Upper lobe of left lung (tissue), 6 donors: ENCODE measurements around the gene VGLL3. TPM values are rescaled to one million over a fixed set of nuclear protein-coding genes. Genes with fewer than 3 reads are reported as not detected.

Experiments used
- ATAC-seq, 2 donors: fragments of 200-7000 bp; cut with Tn5 transposase; one replicate each; pipeline ENCODE4 v1.9.1; 2022; ENCODE audit warnings: mild to moderate bottlenecking in 2 of 2, moderate library complexity in 2 of 2; ENCODE audit not compliant: low FRiP score in 2 of 2
- DNase-seq, 2 donors: peaks; one replicate each; pipeline ENCODE4 v3.0.0-alpha.2; 2019 to 2020
- H3K27ac ChIP-seq, 4 donors: fragments of 200-600 bp; sonication (generic); one replicate each; pipeline ENCODE4 v1.5.1; 2016 to 2019
- H3K27me3 ChIP-seq, 4 donors: fragments of 200-600 bp; sonication (generic); one replicate each; pipeline ENCODE4 v1.5.1; 2017 to 2019
- H3K36me3 ChIP-seq, 4 donors: fragments of 200-600 bp; sonication (generic); one replicate each; pipeline ENCODE4 v1.5.1; 2016 to 2019
- H3K4me1 ChIP-seq, 4 donors: fragments of 200-600 bp; sonication (generic); one replicate each; pipeline ENCODE4 v1.5.1; 2018 to 2019
- H3K4me3 ChIP-seq, 4 donors: fragments of 200-600 bp; sonication (generic); one replicate each; pipeline ENCODE4 v1.5.1; 2017 to 2019; ENCODE audit warnings: mild to moderate bottlenecking in 2 of 4, moderate library complexity in 1 of 4
- H3K9me3 ChIP-seq, 4 donors: fragments of 200-600 bp; sonication (generic); one replicate each; pipeline ENCODE4 v1.5.1; 2018 to 2019
- EP300 ChIP-seq, 4 donors: sonication (generic); formaldehyde crosslinking; IDR thresholded peaks; one replicate each; pipeline ENCODE4 v1.5.1; 2017; ENCODE audit warnings: antibody characterized with exemption in 4 of 4, control low read depth in 2 of 4
- POLR2A ChIP-seq, 4 donors: fragments of 450-650 bp; IDR thresholded peaks; one replicate each; pipeline ENCODE4 v1.5.1; 2016 to 2017; ENCODE audit warnings: antibody characterized with exemption in 4 of 4, mild to moderate bottlenecking in 2 of 4
- POLR2AphosphoS5 ChIP-seq, 2 donors: sonication (generic); formaldehyde crosslinking; IDR thresholded peaks; one replicate each; pipeline ENCODE4 v1.5.1; 2017; ENCODE audit warnings: antibody characterized with exemption in 2 of 2
- WGBS, 2 donors: methylation state at CpG; one replicate each; pipeline ENCODE4 v1.1.5; 2017 to 2018; 5-methylcytosine and 5-hydroxymethylcytosine counted together
- total RNA-seq, 6 donors: library from RNA; depleted of rRNA in 4 of 6; stranded (reverse); fragments of >200 nt in 4 of 6; gene quantifications; one replicate each; pipeline versions ENCODE4 v1.1.0 to v1.2.1, GENCODE V29; 2016 to 2021
- TF ChIP-seq, protein P1 (sequence below), 6 experiments: fragments of 450-650 bp in 4 of 6; fragments of 200-600 bp in 2 of 6; sonication (generic) in 2 of 6; IDR thresholded peaks; one replicate each; pipeline ENCODE4 v1.5.1; 2016 to 2019; ENCODE audit warnings: antibody characterized with exemption in 6 of 6
- donor health status: DM: no; HTN: no; CAD: no; lungs with moderate emphysema.
- donor health status: DM: no; HTN: yes; CAD: no; lungs with severe emphysema.

VGLL3 gene
- total RNA-seq, 6 donors from 2014 or later = 11.5 to 50.5 (median 38.3) TPM

DNA sequence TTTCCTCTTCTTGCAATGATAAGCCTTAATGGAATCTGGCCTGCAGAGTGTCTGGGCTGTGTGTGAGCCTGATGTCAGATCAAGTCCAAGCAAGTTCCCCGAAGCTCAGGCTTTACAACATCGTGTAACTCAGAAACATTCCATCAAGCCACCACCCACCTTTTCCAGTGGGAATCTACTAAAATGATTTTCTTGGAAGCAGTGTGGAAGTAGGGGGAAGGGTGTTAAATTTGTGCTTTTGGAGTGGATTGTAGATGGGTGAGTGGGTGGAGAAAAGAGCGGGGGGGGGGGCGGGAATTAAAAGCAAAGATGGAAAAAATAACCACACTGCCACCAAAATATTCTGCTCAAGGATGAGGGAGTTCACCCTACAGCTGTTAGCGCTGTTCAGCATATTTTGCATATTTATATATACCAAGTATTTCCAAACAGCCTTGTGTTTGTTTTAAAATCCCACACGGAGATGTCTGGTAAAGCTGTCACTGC, 53.6 kb downstream of the VGLL3 start:
- Histone ChIP-seq H3K4me1 (peaks cover 0 to 2% (median 0%) of the 10 kb centered on the region in 4 donors), H3K4me3 (no peak overlapping the region), H3K36me3 (peaks cover 0 to 3% (median 0%) of the 10 kb centered on the region in 4 donors), H3K9me3 (no peaks in the 10 kb centered on the region), H3K27me3 (no peaks in the 10 kb centered on the region), H3K27ac (no peak overlapping the region)
- ATAC-seq (peak; percentile 59 to 89), DNase-seq (no peak)
- TF ChIP-seq, protein P1, sequence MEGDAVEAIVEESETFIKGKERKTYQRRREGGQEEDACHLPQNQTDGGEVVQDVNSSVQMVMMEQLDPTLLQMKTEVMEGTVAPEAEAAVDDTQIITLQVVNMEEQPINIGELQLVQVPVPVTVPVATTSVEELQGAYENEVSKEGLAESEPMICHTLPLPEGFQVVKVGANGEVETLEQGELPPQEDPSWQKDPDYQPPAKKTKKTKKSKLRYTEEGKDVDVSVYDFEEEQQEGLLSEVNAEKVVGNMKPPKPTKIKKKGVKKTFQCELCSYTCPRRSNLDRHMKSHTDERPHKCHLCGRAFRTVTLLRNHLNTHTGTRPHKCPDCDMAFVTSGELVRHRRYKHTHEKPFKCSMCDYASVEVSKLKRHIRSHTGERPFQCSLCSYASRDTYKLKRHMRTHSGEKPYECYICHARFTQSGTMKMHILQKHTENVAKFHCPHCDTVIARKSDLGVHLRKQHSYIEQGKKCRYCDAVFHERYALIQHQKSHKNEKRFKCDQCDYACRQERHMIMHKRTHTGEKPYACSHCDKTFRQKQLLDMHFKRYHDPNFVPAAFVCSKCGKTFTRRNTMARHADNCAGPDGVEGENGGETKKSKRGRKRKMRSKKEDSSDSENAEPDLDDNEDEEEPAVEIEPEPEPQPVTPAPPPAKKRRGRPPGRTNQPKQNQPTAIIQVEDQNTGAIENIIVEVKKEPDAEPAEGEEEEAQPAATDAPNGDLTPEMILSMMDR (IDR thresholded peaks at IDR 0.05) = no peak
- TF ChIP-seq EP300 (IDR thresholded peaks at IDR 0.05) (no peak), POLR2AphosphoS5 (IDR thresholded peaks at IDR 0.05) (peak in 1 of 2 donors; percentile 58), POLR2A (IDR thresholded peaks at IDR 0.05) (no peak)
- 67 to 73% methylated on average over 6 of the region's 6 CpGs for WGBS, 2 donors

DNA sequence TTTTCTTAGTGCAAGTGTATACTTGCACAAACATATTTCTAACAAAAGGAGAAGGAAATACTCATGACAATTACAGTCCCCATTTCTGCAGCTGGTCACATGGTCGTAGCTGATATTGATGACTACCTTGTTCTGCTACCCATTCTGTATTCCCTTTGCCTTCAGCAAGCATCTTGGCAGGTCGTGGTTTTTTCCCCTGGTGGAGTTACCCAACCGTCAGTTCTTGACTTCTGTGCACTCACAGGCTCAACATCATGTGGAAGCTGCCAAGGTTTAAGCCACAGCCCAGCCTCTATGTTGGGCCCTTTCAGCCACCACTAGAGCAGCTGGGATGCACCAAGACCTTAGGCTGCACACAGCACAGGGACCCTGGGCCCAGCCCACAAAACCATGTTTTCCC, 56.1 kb downstream of the VGLL3 start:
- H3K36me3 ChIP-seq = peaks cover 0 to 3% (median 0%) of the 10 kb centered on the region in 4 donors
- ATAC-seq = no peak

DNA sequence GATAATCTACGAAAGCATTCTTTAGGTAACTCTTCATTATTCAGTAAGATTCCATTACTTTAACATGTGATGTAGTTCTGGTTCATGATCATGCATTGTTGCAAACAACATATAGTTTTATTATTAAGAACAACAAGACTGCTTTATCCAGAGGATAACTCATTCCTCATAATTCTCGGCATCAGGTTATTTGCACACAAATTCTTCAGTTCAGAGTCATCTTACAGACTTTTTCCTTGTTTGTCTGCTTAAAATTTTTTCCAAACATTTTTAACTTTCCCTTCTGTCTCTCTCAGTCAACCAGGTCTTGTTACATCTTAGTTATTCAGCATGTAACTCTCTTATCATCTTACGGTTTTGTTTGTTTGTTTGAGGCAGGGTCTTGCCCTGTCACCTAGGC, 60.1 kb downstream of the VGLL3 start:
- 70 to 81% methylated on average over 3 of the region's 3 CpGs for WGBS, 2 donors
- Histone ChIP-seq H3K27ac (no peak overlapping the region), H3K36me3 (no peaks in the 10 kb centered on the region), H3K4me3 (no peak overlapping the region), H3K27me3 (no peaks in the 10 kb centered on the region), H3K9me3 (no peaks in the 10 kb centered on the region), H3K4me1 (no peaks in the 10 kb centered on the region)
- ATAC-seq (no peak), DNase-seq (no peak)
- TF ChIP-seq, protein P1 (IDR thresholded peaks at IDR 0.05) = no peak
- TF ChIP-seq POLR2AphosphoS5 (IDR thresholded peaks at IDR 0.05) (no peak), EP300 (IDR thresholded peaks at IDR 0.05) (no peak), POLR2A (IDR thresholded peaks at IDR 0.05) (no peak)

More for the DNA sequence above, 56.1 kb downstream of the VGLL3 start:
- Histone ChIP-seq H3K27ac (no peak overlapping the region), H3K9me3 (no peaks in the 10 kb centered on the region), H3K27me3 (no peaks in the 10 kb centered on the region), H3K4me3 (no peak overlapping the region), H3K4me1 (peaks cover 0 to 2% (median 0%) of the 10 kb centered on the region in 4 donors)
- WGBS, 2 donors = 60 to 64% methylated on average over 3 of the region's 3 CpGs
- TF ChIP-seq POLR2AphosphoS5 (IDR thresholded peaks at IDR 0.05) = no peak
- TF ChIP-seq, protein P1 (IDR thresholded peaks at IDR 0.05) = no peak
- TF ChIP-seq EP300 (IDR thresholded peaks at IDR 0.05) = no peak
- no peak for TF ChIP-seq POLR2A (IDR thresholded peaks at IDR 0.05)
- DNase-seq = no peak

DNA sequence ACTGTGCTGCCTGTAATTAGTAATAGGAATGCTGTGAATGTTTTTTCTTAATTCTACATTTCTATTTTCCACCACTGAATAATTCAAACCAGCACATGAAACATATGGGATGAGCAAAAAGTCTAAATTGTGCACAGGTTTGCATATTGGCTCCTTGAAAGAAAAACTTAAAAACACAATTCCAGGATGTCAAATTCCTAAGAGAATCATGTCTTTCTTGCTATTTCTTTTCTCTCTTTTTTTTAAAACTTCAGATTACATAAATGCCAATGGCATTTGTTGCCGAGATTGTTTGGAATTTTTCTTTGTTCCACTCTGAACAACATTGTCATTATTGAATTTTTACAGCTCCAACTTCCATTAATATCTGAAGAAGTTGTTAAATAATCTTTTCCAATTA, 60.8 kb downstream of the VGLL3 start:
- ATAC-seq = no peak
- 43 to 48% methylated on average over 1 of the region's 1 CpG for WGBS, 2 donors
- DNase-seq = no peak

More for the DNA sequence above, 60.8 kb downstream of the VGLL3 start:
- no peaks in the 10 kb centered on the region for H3K27me3 ChIP-seq
- no peaks in the 10 kb centered on the region for H3K4me1 ChIP-seq
- no peak overlapping the region for H3K27ac ChIP-seq
- TF ChIP-seq EP300 (IDR thresholded peaks at IDR 0.05) (no peak), POLR2AphosphoS5 (IDR thresholded peaks at IDR 0.05) (no peak), POLR2A (IDR thresholded peaks at IDR 0.05) (no peak)
- TF ChIP-seq, protein P1 (IDR thresholded peaks at IDR 0.05) = no peak
- no peak overlapping the region for H3K4me3 ChIP-seq
- H3K9me3 ChIP-seq = no peaks in the 10 kb centered on the region
- H3K36me3 ChIP-seq = no peaks in the 10 kb centered on the region
